Activated CD8-positive, alpha-beta T cell treated with anti-CD3 and anti-CD28 coated beads, Interleukin-2, amount 10 ng/mL, durations not matched to agents 7 days and 5 days (primary cell): ENCODE results near the gene PARK7. TPM values are rescaled to one million over a fixed set of nuclear protein-coding genes. Genes with fewer than 3 reads are reported as not detected.
A peak's percentile ranks its signal among the peaks of the same experiment; 100 is the strongest.

ENCODE experiments used
- ATAC-seq: fragments of 150-1000 bp; cut with Tn5 transposase; one replicate; pipeline ENCODE4 v1.10.0; 2021; ENCODE audit warnings: moderate library complexity
- CTCF ChIA-PET: fragments of 350-600 bp; sonication (Branson Sonifier 250); formaldehyde crosslinking; loops from one replicate; lab custom pipeline; 2021; ENCODE audit warnings: antibody characterized with exemption; lab: Charles Lee
- POLR2A ChIA-PET: fragments of 350-600 bp; sonication (Branson Sonifier 250); formaldehyde crosslinking; loops from one replicate; lab custom pipeline; 2021; ENCODE audit warnings: antibody characterized with exemption; lab: Charles Lee
- DNase-seq: peaks from one replicate; pipeline ENCODE4 v3.0.0-alpha.2; 2020
- H3K27ac Mint-ChIP-seq: one replicate; pipeline ENCODE4 v1.8.0; 2021; ENCODE audit warnings: mild to moderate bottlenecking, mixed read lengths
- H3K27me3 Mint-ChIP-seq: one replicate; pipeline ENCODE4 v1.8.0; 2021; ENCODE audit warnings: low read depth, mixed read lengths
- H3K36me3 Mint-ChIP-seq: one replicate; pipeline ENCODE4 v1.8.0; 2021; ENCODE audit warnings: low read depth, mixed read lengths
- H3K4me1 Mint-ChIP-seq: one replicate; pipeline ENCODE4 v1.8.0; 2021; ENCODE audit warnings: low read depth, mixed read lengths
- H3K4me3 Mint-ChIP-seq: one replicate; pipeline ENCODE4 v1.8.0; 2021; ENCODE audit warnings: mild to moderate bottlenecking, mixed read lengths
- H3K9me3 Mint-ChIP-seq: one replicate; pipeline ENCODE4 v1.8.0; 2022; ENCODE audit warnings: mixed read lengths; ENCODE audit not compliant: insufficient read depth
- total RNA-seq, 2 experiments: library from RNA; stranded (reverse); gene quantifications; one replicate each; pipeline ENCODE4 v1.2.3, GENCODE V29; 2021

The PARK7 gene
- total RNA-seq, 2 experiments from 2014 or later = 296 to 302 TPM

DNA sequence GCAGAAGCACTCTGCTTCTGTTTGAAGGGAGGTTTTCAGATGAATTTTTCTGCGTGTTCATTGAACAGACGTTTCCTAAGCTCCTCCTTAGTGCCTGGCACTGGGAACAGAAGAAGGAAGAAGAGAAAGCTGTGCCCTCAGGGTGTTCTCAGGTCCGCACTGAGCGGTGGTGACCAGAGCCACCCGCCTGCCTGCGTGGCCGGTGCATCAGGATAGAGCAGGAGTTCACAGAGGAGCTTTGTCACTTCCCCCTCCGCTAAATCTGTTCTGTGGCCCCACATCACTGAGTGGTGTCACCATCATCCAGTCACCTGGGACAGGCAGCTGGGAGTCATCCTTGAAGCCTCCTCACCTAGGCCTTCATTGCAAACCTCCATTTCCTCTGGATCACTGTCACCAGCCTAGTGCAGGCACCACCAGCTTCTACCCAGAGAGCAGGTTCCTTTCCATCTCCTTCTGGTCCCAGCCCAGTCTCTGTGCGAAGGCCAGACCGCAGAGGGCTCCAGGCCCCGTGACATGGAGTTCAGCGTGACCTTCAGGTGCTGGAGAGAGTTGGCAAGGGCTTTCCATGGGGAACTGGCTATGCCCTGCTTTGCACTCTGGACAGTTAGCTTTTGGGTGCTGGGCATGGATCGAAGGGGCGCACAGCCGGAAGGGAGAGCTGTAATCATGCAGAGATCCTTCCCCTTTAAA, 21.7 kb downstream of the PARK7 start:
- H3K27me3 Mint-ChIP-seq = no peaks in the 10 kb centered on the region
- no peak for ATAC-seq
- H3K4me3 Mint-ChIP-seq = no peak overlapping the region
- no peak for DNase-seq
- H3K9me3 Mint-ChIP-seq = no peaks in the 10 kb centered on the region
- H3K27ac Mint-ChIP-seq = no peak overlapping the region
- peaks cover 6% of the 10 kb centered on the region for H3K4me1 Mint-ChIP-seq
- H3K36me3 Mint-ChIP-seq = peaks cover 59% of the 10 kb centered on the region
- ChIA-PET POLR2A (no interaction called here), CTCF (interaction anchor here (0.8 to 3.9 kb wide), 10 partner anchors 8 to 388 kb away, joined by 3 to 16 read pairs (median 6); partner anchors contain the start of gene TNFRSF9)

- ChIA-PET CTCF (interaction anchor here (2.0 to 3.9 kb wide), 3 partner anchors 9 to 330 kb away, joined by 7 to 16 read pairs (median 9); no protein-coding TSS in a partner anchor), POLR2A (no interaction called here)
- H3K4me3 Mint-ChIP-seq = no peak overlapping the region
- ATAC-seq = no peak
- H3K36me3 Mint-ChIP-seq = peaks cover 53% of the 10 kb centered on the region
- no peak overlapping the region for H3K27ac Mint-ChIP-seq
- H3K27me3 Mint-ChIP-seq = no peaks in the 10 kb centered on the region
- H3K9me3 Mint-ChIP-seq = no peaks in the 10 kb centered on the region
- DNase-seq = no peak
- H3K4me1 Mint-ChIP-seq = peaks cover 6% of the 10 kb centered on the region
Measured at GRCh38 chr1:7984811-7985210, 23.3 kb downstream of the PARK7 start.

DNA sequence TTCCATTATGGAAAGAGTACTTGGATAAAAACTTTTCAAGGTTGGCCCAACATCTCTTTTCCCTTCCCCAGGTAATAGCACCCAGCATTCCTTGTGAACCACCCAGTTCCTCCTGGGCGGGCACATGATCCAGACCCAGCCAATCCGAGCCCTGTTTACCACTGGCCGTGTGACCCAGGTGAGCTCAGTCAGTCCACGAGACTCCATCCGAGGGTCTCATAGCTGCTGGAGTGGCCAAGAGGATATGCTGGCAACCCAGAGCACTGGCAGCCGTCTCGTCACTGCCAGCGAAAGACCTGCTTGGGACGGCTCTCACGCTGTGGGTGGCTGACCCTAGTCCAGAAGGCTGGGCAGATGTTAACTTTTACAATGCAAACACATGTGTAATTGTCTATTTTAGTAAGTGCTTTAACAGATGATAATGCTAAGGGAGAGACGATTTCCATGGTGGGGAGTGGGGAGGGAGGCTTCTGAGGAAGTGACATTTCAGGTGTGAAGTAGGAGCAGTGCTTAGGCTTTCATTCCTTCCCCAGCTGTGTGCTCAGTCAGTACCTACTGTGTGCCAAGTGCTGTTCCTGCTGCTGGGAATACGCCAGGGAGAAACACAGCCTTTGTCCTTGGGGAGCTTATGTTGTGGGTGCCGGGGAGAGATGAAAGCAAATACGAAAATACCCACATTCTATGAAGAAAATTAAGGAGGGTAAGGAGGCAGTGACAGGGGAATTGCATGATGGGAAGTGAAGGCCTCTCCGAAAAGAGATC, 24.5 kb downstream of the PARK7 start:
- ATAC-seq (no peak), DNase-seq (no peak)
- ChIA-PET POLR2A (no interaction called here), CTCF (interaction anchor here (3.9 kb wide), 1 partner anchor 29 kb away, joined by 16 read pairs; no protein-coding TSS in a partner anchor)
- peaks cover 53% of the 10 kb centered on the region for H3K36me3 Mint-ChIP-seq
- no peaks in the 10 kb centered on the region for H3K27me3 Mint-ChIP-seq
- H3K9me3 Mint-ChIP-seq = no peaks in the 10 kb centered on the region
- H3K4me1 Mint-ChIP-seq = peaks cover 5% of the 10 kb centered on the region
- H3K27ac Mint-ChIP-seq = peak overlapping the region; percentile 6
- no peak overlapping the region for H3K4me3 Mint-ChIP-seq

GRCh38 chr1:7987528-7987927, 26.0 kb downstream of the PARK7 start:
- Mint-ChIP-seq H3K36me3 (peaks cover 45% of the 10 kb centered on the region), H3K4me1 (peaks cover under 1% of the 10 kb centered on the region), H3K9me3 (no peaks in the 10 kb centered on the region), H3K27me3 (no peaks in the 10 kb centered on the region), H3K4me3 (no peak overlapping the region), H3K27ac (no peak overlapping the region)
- no peak for DNase-seq
- ATAC-seq = no peak
- POLR2A ChIA-PET = no interaction called here
- CTCF ChIA-PET = no interaction called here

DNA sequence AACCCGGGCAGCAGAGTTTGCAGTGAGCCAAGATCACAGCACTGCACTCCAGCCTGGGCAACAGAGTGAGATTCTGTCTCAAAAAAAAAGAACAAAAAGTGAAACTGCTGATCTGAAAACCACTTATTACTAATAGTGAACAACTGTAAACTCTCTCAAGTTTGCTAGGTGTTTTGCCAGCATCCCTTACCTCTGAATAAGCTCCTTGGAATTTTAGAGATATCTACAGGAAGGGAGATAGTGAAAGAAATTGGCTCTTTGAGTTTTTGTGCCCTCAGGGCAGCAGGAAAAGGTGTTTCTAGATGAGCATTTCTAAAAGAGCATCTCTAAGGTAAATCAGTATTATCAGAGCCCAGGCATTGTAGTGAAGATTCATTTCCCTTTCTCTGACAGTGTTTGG, 27.1 kb downstream of the PARK7 start:
- Mint-ChIP-seq H3K9me3 (no peaks in the 10 kb centered on the region), H3K27ac (no peak overlapping the region), H3K4me3 (no peak overlapping the region), H3K4me1 (no peaks in the 10 kb centered on the region), H3K27me3 (no peaks in the 10 kb centered on the region), H3K36me3 (peaks cover 38% of the 10 kb centered on the region)
- POLR2A ChIA-PET = interaction anchor here (1.2 kb wide), 1 partner anchor 13 kb away, joined by 5 read pairs; no protein-coding TSS in a partner anchor
- CTCF ChIA-PET = interaction anchor here (0.8 to 1.1 kb wide), 2 partner anchors 13 to 26 kb away, joined by 3 to 4 read pairs; no protein-coding TSS in a partner anchor
- ATAC-seq (no peak), DNase-seq (no peak)

- no peak for DNase-seq
- ChIA-PET CTCF (interaction anchor here (1.1 to 2.0 kb wide), 2 partner anchors 14 to 25 kb away, joined by 3 to 9 read pairs; no protein-coding TSS in a partner anchor), POLR2A (no interaction called here)
- H3K36me3 Mint-ChIP-seq = peaks cover 28% of the 10 kb centered on the region
- no peaks in the 10 kb centered on the region for H3K27me3 Mint-ChIP-seq
- H3K4me1 Mint-ChIP-seq = no peaks in the 10 kb centered on the region
- no peaks in the 10 kb centered on the region for H3K9me3 Mint-ChIP-seq
- ATAC-seq = no peak
- peak overlapping the region; percentile 31 for H3K27ac Mint-ChIP-seq
- H3K4me3 Mint-ChIP-seq = no peak overlapping the region
Measured at GRCh38 chr1:7989762-7990428, 28.4 kb downstream of the PARK7 start.

DNA sequence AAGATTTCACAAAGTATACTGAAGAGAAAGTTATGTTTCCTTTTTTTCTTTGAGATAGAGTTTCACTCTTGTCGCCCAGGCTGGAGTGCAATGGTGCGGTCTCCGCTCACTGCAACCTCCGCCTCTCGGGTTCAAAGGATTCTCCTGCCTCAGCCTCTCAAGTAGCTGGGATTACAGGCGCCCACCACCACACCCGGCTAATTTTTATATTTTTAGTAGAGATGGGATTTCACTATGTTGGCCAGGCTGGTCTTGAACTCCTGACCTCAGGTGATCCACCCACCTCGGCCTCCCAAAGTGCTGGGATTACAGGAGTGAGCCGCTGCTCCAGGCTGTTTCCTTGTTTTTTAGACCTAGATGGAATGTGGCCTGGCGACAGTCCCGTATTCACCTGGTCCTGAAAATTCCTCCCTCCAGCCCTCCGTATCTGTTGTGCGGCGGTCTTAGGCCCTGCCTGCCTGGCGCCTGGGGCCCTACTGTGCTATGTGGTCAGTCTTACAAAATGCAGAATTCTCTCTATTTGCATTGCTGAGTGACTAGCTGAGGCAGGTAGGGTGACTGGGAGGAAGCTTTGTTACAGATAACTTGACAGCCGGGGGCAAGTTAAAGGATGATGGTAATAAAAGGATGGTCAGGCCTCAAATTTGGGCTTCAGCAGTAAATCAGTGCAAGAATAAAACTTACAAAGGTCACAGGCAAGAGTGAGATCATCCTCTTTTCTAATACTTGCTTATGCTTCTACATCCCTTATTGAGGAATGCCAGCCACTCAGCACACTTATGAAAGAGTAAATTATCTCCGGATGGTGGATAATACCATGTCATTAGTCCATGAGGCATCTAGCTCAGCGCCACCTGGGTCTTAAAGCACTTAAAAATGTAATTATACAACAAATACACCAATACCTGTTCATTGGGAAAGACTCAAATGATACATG, 30.3 kb downstream of the PARK7 start:
- no peaks in the 10 kb centered on the region for H3K27me3 Mint-ChIP-seq
- no peaks in the 10 kb centered on the region for H3K4me1 Mint-ChIP-seq
- no peak overlapping the region for H3K27ac Mint-ChIP-seq

DNA sequence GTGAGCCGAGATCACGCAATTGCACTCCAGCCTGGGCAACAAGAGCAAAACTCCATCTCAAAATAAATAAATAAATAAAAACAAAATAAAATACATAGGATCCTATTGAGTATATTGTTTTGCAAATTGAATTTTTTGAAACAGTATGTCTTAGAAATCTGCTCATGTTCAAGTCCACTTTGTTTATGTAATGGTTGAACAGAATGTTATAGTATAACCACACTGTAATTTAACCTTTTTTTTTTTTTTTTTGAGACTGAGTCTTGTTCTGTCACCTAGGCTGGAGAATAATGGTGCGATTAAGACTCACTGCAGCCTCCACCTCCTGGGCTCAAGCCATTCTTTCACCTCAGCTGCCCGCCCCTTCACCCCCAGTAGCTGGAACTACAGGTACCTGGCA, 31.4 kb downstream of the PARK7 start:
- DNase-seq (no peak), ATAC-seq (no peak)
- POLR2A ChIA-PET = no interaction called here
- no peaks in the 10 kb centered on the region for H3K27me3 Mint-ChIP-seq
- H3K27ac Mint-ChIP-seq = no peak overlapping the region
- peaks cover 17% of the 10 kb centered on the region for H3K36me3 Mint-ChIP-seq
- CTCF ChIA-PET = no interaction called here
- H3K9me3 Mint-ChIP-seq = no peaks in the 10 kb centered on the region
- H3K4me1 Mint-ChIP-seq = no peaks in the 10 kb centered on the region
- H3K4me3 Mint-ChIP-seq = no peak overlapping the region

More for the DNA sequence above, 30.3 kb downstream of the PARK7 start:
- Mint-ChIP-seq H3K9me3 (no peaks in the 10 kb centered on the region), H3K36me3 (peaks cover 14% of the 10 kb centered on the region), H3K4me3 (no peak overlapping the region)
- DNase-seq (no peak), ATAC-seq (no peak)
- ChIA-PET POLR2A (no interaction called here), CTCF (no interaction called here)

GRCh38 chr1:7993593-7994479, 32.3 kb downstream of the PARK7 start:
- Mint-ChIP-seq H3K36me3 (peaks cover 14% of the 10 kb centered on the region), H3K27me3 (no peaks in the 10 kb centered on the region), H3K4me3 (no peak overlapping the region), H3K27ac (no peak overlapping the region), H3K4me1 (no peaks in the 10 kb centered on the region), H3K9me3 (no peaks in the 10 kb centered on the region)
- no peak for ATAC-seq
- DNase-seq = no peak
- ChIA-PET CTCF (interaction anchor here (0.6 kb wide), 1 partner anchor 21 kb away, joined by 3 read pairs; no protein-coding TSS in a partner anchor), POLR2A (no interaction called here)

- Mint-ChIP-seq H3K4me1 (no peaks in the 10 kb centered on the region), H3K36me3 (peaks cover 12% of the 10 kb centered on the region), H3K27me3 (no peaks in the 10 kb centered on the region), H3K9me3 (no peaks in the 10 kb centered on the region), H3K4me3 (no peak overlapping the region), H3K27ac (no peak overlapping the region)
- ChIA-PET CTCF (interaction anchor here (0.6 kb wide), 1 partner anchor 20 kb away, joined by 3 read pairs; no protein-coding TSS in a partner anchor), POLR2A (no interaction called here)
- ATAC-seq (no peak), DNase-seq (no peak)
Measured at GRCh38 chr1:7994827-7995226, 33.3 kb downstream of the PARK7 start.
